Choroid plexus epithelial cell (primary cell): ENCODE data around the gene SIT1.

Experiments
- DNase-seq: peaks from one replicate; pipeline ENCODE4 v3.0.0-alpha.2; 2010; ENCODE audit warnings: low read depth
- H3K4me3 ChIP-seq: 2 replicates; pipeline ENCODE4 v1.5.1; 2011; ENCODE audit warnings: low read depth, mild to moderate bottlenecking, control low read depth, low read length, moderate library complexity
- CTCF ChIP-seq: conservative IDR thresholded peaks from 2 replicates; pipeline ENCODE4 v1.5.1; 2011; ENCODE audit warnings: low read depth, mild to moderate bottlenecking, control low read depth, inconsistent platforms, low read length, moderate library complexity

Gene SIT1, protein sequence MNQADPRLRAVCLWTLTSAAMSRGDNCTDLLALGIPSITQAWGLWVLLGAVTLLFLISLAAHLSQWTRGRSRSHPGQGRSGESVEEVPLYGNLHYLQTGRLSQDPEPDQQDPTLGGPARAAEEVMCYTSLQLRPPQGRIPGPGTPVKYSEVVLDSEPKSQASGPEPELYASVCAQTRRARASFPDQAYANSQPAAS

GRCh38 chr9:35650341-35651158 is at the start of gene SIT1:
Gene SIT1, minus strand, starts transcription at chr9:35650931. Its CDS starts 78 bp downstream, at chr9:35650853.
- TF ChIP-seq CTCF, result no peak
- no peak within 1 kb of the TSS for H3K4me3 ChIP-seq
- DNase-seq, result no peak

- no peak overlapping the region for H3K4me3 ChIP-seq
- no peak for DNase-seq
- TF ChIP-seq CTCF, result no peak
Measured at GRCh38 chr9:35700031-35700430, 49.3 kb upstream of the SIT1 start.

- H3K4me3 ChIP-seq, result no peak overlapping the region
- no peak for TF ChIP-seq CTCF
- no peak for DNase-seq
Measured at GRCh38 chr9:35698231-35698630, 47.5 kb upstream of the SIT1 start.

GRCh38 chr9:35697486-35697885 is 46.8 kb upstream of the SIT1 start:
- H3K4me3 ChIP-seq, result no peak overlapping the region
- no peak for TF ChIP-seq CTCF
- no peak for DNase-seq

GRCh38 chr9:35696520-35697215 is 45.9 kb upstream of the SIT1 start:
- peak; percentile 72 for DNase-seq
- TF ChIP-seq CTCF, result peak; percentile 93
- H3K4me3 ChIP-seq, result no peak overlapping the region

GRCh38 chr9:35695943-35696401 is 45.2 kb upstream of the SIT1 start:
- TF ChIP-seq CTCF, result no peak
- no peak for DNase-seq
- no peak overlapping the region for H3K4me3 ChIP-seq
